ENCODE measurements around the gene ZNF628.

- no peak for TF ChIP-seq ZNF384 (IDR thresholded peaks at IDR 0.05)
- TF ChIP-seq FOXM1 (IDR thresholded peaks at IDR 0.05; ENCODE audit: borderline replicate concordance) = no peak
- no peak for TF ChIP-seq BHLHE40 (IDR thresholded peaks at IDR 0.05; ENCODE audit: borderline replicate concordance)
- TF ChIP-seq LEF1 (IDR thresholded peaks at IDR 0.05; ENCODE audit: borderline replicate concordance) = no peak
- TF ChIP-seq TARDBP (IDR thresholded peaks at IDR 0.05) = no peak
- no peak for TF ChIP-seq SP1 (IDR thresholded peaks at IDR 0.05)
- no peak for TF ChIP-seq L3MBTL2 (conservative IDR thresholded peaks at IDR 0.05)
- no peak for TF ChIP-seq NFRKB (IDR thresholded peaks at IDR 0.05)
- TF ChIP-seq FOXA1 (IDR thresholded peaks at IDR 0.05) = no peak
- no peak for TF ChIP-seq CTBP1 (IDR thresholded peaks at IDR 0.05; ENCODE audit: borderline replicate concordance)
- no peak for TF ChIP-seq ELF4 (IDR thresholded peaks at IDR 0.05)
- no peak for TF ChIP-seq FOXK2 (IDR thresholded peaks at IDR 0.05)
- no peak for TF ChIP-seq HDGF (IDR thresholded peaks at IDR 0.05; ENCODE audit: borderline replicate concordance)
These were observed 53.3 kb downstream of the ZNF628 start for GRCh38 chr19:55529636-55530234.

All from HEK293T (cell line).